Esophagus muscularis mucosa (tissue), 4 donors: ENCODE data around the gene PLOD3.

Source experiments
- CTCF ChIP-seq, 3 experiments: fragments of 200-600 bp in 2 of 3; fragments of 450-650 bp in 1 of 3; sonication (generic) in 2 of 3; IDR thresholded peaks; one replicate each; pipeline ENCODE4 v1.5.1; 2017 to 2019; ENCODE audit warnings: antibody characterized with exemption in 3 of 3, mild to moderate bottlenecking in 2 of 3, moderate library complexity in 1 of 3
- EP300 ChIP-seq: sonication (generic); formaldehyde crosslinking; IDR thresholded peaks from one replicate; pipeline ENCODE4 v1.6.1; 2017; ENCODE audit warnings: antibody characterized with exemption
- POLR2A ChIP-seq: fragments of 450-650 bp; IDR thresholded peaks from one replicate; pipeline ENCODE4 v1.6.1; 2017; ENCODE audit warnings: antibody characterized with exemption, moderate library complexity, mild to moderate bottlenecking, low read depth
- POLR2AphosphoS5 ChIP-seq, 2 donors: sonication (generic); formaldehyde crosslinking; IDR thresholded peaks; one replicate each; pipeline ENCODE4 v1.6.1; 2017; ENCODE audit warnings: antibody characterized with exemption in 2 of 2

- TF ChIP-seq CTCF (IDR thresholded peaks at IDR 0.05) = no peak
- TF ChIP-seq EP300 = no peak
- no peak for TF ChIP-seq POLR2A
- TF ChIP-seq POLR2AphosphoS5 (IDR thresholded peaks at IDR 0.05) = no peak
These were observed 39.7 kb downstream of the PLOD3 start for GRCh38 chr7:101177644-101178043.
